Endothelial cell of hepatic sinusoid (primary cell): ENCODE measurements around the gene CBL.
"Not testable (repeated sequence)": the region's sequence is repeated elsewhere in the genome, so short reads cannot be mapped to it uniquely, and the experiment has no call there.

ENCODE experiments used
- in situ Hi-C: cut with HindIII; loops from 2 replicates; pipeline ENCODE4 v1.10.0; 2017; ENCODE audit warnings: low sequenced_read_pairs

CBL gene

GRCh38 chr11:119205574-119206510 lies at the start of gene CBL:
TSS of gene CBL (plus strand) at chr11:119206339. CDS start at chr11:119206418, 79 bp downstream.
- in situ Hi-C loops: no loop called here

GRCh38 chr11:119156496-119156895 lies 49.6 kb upstream of the CBL start:
- in situ Hi-C loops: no loop called here

GRCh38 chr11:119157063-119157462 lies 49.1 kb upstream of the CBL start:
- in situ Hi-C loops: no loop called here

- in situ Hi-C loops: no loop called here
These were observed 47.7 kb upstream of the CBL start for GRCh38 chr11:119158467-119158866.

DNA sequence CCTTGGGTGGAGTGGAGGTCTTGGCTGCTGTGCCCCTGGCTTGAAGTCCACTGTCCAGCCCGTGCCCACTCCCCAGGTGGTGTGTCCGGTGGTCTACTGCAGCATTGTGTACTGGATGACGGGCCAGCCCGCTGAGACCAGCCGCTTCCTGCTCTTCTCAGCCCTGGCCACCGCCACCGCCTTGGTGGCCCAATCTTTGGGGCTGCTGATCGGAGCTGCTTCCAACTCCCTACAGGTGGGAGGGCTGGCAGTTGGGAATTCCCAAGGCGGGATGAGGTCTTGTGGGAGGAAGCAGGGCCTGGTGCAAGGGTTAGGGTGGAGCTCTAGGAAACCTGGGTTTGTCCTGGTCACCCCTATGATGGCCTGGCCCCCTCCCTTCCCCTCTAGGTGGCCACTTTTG lies 46.0 kb upstream of the CBL start:
- in situ Hi-C loops: no loop called here

DNA sequence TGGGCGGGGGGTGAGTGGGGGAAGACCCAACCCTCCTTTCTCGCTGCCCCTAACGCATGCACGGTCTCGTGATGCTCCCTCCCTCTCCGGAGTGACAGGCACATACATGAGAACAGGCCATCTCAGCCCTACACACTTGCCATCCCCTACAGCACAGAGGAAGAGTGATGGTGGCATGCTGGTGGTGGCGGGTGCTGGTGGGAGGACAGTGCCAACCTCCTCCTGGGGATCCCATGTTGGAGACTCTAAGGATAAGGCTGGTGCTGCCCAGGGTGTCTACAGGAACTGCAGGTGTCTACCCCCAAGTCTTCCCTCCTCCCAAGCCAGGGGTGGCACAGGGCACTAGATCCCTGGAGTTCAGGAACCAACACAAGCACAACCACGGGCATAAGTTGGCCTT lies 44.3 kb upstream of the CBL start:
- in situ Hi-C loops: no loop called here

- in situ Hi-C loops: no loop called here
These were observed 39.6 kb upstream of the CBL start for GRCh38 chr11:119166368-119167076.

DNA sequence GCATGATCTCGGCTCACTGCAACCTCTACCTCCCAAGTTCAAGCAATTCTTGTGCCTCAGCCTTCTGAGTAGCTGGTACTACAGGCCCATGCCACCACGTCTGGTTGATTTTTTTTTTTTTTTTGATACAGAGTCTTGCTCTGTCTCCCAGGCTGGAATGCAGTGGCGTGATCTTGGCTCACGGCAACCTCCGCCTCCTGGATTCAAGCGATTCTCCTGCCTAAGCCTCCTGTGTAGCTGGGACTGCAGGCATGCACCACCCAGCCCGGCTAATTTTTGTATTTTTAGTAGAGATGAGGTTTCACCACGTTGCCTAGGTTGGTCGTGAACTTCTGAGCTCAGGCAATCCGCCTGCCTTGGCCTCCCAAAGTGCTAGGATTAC lies 39.1 kb upstream of the CBL start:
- in situ Hi-C loops: not testable (repeated sequence)

DNA sequence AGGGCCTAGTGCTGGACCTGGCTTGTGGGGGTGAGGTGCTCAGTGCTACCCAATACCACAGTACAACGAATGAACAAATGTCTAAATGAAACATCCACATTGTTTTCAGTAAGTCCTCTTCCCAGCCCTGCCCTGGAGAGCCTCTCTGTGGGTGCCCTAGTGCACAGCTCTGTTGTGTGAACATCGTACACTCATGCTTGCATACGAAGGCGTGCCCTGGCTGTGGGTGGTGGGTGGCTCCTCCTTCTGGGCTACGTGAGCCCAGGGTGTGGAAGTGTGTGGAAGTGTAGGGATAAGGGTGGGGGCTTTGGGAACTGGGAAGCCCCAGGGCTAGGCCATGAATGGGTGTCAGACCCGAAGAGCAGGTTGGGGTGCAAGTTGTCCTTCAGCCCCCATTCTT lies 38.2 kb upstream of the CBL start:
- in situ Hi-C loops: no loop called here

- in situ Hi-C loops: no loop called here
These were observed 37.5 kb upstream of the CBL start, which contains the start of gene NLRX1 for GRCh38 chr11:119168471-119169281. TSS of gene NLRX1 (plus strand) at chr11:119168725. CDS start at chr11:119171404, 2,679 bp downstream.

DNA sequence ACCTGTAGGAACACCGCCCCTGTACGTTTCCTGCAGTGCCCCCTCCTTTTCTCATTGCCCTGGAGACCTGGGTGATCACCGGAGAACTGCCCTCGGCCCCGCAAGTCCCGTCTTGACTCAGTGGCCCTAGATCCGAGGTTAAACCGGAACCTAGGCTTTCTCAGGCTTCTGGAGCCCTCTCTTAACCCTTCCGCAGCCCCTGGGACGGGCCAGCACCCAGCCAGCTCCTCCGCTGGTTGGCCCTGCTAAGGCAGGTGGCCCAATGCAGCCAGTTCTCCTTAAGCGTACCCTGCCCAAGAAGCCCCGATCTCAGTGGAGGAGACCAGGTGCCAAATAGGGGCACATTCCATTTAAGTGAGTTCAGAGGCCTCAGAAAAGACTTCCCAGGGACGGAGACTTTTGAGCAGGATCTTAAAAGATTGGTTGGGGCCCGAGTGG lies 36.8 kb upstream of the CBL start:
- in situ Hi-C loops: no loop called here

GRCh38 chr11:119172513-119172912 lies 33.6 kb upstream of the CBL start:
- in situ Hi-C loops: loop anchor here (5.0 kb wide), 1 partner anchor 100 kb away; no protein-coding TSS in a partner anchor

- in situ Hi-C loops: loop anchor here (5.0 kb wide), 1 partner anchor 99 kb away; no protein-coding TSS in a partner anchor
These were observed 32.7 kb upstream of the CBL start for GRCh38 chr11:119173453-119173852.

GRCh38 chr11:119175493-119176077 lies 30.6 kb upstream of the CBL start:
- in situ Hi-C loops: no loop called here

GRCh38 chr11:119178166-119178680 lies 27.9 kb upstream of the CBL start:
- in situ Hi-C loops: no loop called here

- in situ Hi-C loops: no loop called here
These were observed 26.8 kb upstream of the CBL start for GRCh38 chr11:119179342-119179741.

- in situ Hi-C loops: no loop called here
These were observed 26.2 kb upstream of the CBL start for GRCh38 chr11:119179983-119180382.

- in situ Hi-C loops: no loop called here
These were observed 25.1 kb upstream of the CBL start for GRCh38 chr11:119180729-119181676.
